ENCODE data around the gene LMAN1.

Gene LMAN1

DNA sequence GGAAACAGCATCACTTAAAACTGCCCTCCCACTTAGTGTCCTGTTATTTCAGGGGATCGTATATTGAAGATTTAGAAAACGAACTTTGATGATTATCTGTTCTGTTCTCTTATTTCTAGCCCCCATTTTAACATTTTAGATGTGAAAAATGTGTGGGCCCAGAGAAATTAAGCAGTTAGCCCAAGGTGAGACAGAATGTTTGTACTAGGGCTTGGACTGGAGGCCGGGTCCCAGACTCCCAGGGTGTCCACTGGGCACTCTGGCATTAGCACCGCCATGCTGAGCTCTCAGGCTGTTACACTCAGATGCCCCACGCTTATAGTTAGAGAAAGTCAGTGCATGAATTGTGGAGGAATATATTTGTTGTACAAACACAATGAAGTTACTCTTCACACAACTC is 80.3 kb downstream of the LMAN1 start:
- DNase-seq (ENCODE audit: low read depth) = no peak
- H3K4me3 ChIP-seq (ENCODE audit: low read depth, low read length) = no peak overlapping the region
- TF ChIP-seq, protein P1, sequence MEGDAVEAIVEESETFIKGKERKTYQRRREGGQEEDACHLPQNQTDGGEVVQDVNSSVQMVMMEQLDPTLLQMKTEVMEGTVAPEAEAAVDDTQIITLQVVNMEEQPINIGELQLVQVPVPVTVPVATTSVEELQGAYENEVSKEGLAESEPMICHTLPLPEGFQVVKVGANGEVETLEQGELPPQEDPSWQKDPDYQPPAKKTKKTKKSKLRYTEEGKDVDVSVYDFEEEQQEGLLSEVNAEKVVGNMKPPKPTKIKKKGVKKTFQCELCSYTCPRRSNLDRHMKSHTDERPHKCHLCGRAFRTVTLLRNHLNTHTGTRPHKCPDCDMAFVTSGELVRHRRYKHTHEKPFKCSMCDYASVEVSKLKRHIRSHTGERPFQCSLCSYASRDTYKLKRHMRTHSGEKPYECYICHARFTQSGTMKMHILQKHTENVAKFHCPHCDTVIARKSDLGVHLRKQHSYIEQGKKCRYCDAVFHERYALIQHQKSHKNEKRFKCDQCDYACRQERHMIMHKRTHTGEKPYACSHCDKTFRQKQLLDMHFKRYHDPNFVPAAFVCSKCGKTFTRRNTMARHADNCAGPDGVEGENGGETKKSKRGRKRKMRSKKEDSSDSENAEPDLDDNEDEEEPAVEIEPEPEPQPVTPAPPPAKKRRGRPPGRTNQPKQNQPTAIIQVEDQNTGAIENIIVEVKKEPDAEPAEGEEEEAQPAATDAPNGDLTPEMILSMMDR (IDR thresholded peaks at IDR 0.05; ENCODE audit: low read depth, low read length, missing control alignments) = no peak

All from GM12864 (cell line).